Esophagus muscularis mucosa (tissue), 4 donors: ENCODE measurements around the gene ADAMTS2. TPM values are rescaled to one million over a fixed set of nuclear protein-coding genes. Genes with fewer than 3 reads are reported as not detected.

Experiments
- DNase-seq: peaks from one replicate; pipeline ENCODE4 v3.0.0-alpha.2; 2017; ENCODE audit errors: extremely low spot score
- H3K27ac ChIP-seq, 4 donors: fragments of 200-600 bp; sonication (generic); replicated peaks in 1 of 4; 1 replicate in 3 of 4; 2 replicates in 1 of 4; pipeline ENCODE4 v1.5.1; 2016 to 2019; ENCODE audit warnings: mild to moderate bottlenecking in 1 of 4
- H3K27me3 ChIP-seq, 4 donors: fragments of 200-600 bp; sonication (generic); one replicate each; pipeline versions ENCODE4 v1.5.1 to v1.6.0; 2016 to 2019
- H3K36me3 ChIP-seq, 4 donors: fragments of 200-600 bp; sonication (generic); one replicate each; pipeline ENCODE4 v1.5.1; 2016 to 2019
- H3K4me1 ChIP-seq, 4 donors: fragments of 200-600 bp; sonication (generic); one replicate each; pipeline ENCODE4 v1.5.1; 2016 to 2019
- H3K4me3 ChIP-seq, 4 donors: fragments of 200-600 bp; sonication (generic); 1 replicate in 2 of 4; 2 replicates in 2 of 4; pipeline ENCODE4 v1.5.1; 2016 to 2019; ENCODE audit warnings: mild to moderate bottlenecking in 4 of 4, moderate library complexity in 1 of 4
- H3K9me3 ChIP-seq, 4 donors: fragments of 200-600 bp; sonication (generic); 1 replicate in 3 of 4; 2 replicates in 1 of 4; pipeline ENCODE4 v1.5.1; 2016 to 2019
- EP300 ChIP-seq: sonication (generic); formaldehyde crosslinking; IDR thresholded peaks from one replicate; pipeline ENCODE4 v1.6.1; 2017; ENCODE audit warnings: antibody characterized with exemption
- POLR2A ChIP-seq: fragments of 450-650 bp; IDR thresholded peaks from one replicate; pipeline ENCODE4 v1.6.1; 2017; ENCODE audit warnings: antibody characterized with exemption, moderate library complexity, mild to moderate bottlenecking, low read depth
- POLR2AphosphoS5 ChIP-seq, 2 donors: sonication (generic); formaldehyde crosslinking; IDR thresholded peaks; one replicate each; pipeline ENCODE4 v1.6.1; 2017; ENCODE audit warnings: antibody characterized with exemption in 2 of 2
- WGBS: methylation state at CpG from one replicate; pipeline ENCODE4 v1.1.5; 2018; 5-methylcytosine and 5-hydroxymethylcytosine counted together
- intact Hi-C: fragments of 100-400 bp; cut with DNase I; formaldehyde crosslinking; loops from one replicate; pipeline ENCODE4 v1.15.1; 2023
- total RNA-seq, 4 donors: library from RNA; depleted of rRNA; stranded (reverse); fragments of >200 nt; gene quantifications; one replicate each; pipeline versions ENCODE4 v1.1.0 to v1.2.1, GENCODE V29; 2016
- TF ChIP-seq, protein P1 (sequence below), 3 experiments: fragments of 200-600 bp in 2 of 3; fragments of 450-650 bp in 1 of 3; sonication (generic) in 2 of 3; IDR thresholded peaks; one replicate each; pipeline ENCODE4 v1.5.1; 2017 to 2019; ENCODE audit warnings: antibody characterized with exemption in 3 of 3, mild to moderate bottlenecking in 2 of 3, moderate library complexity in 1 of 3

ADAMTS2 gene
- total RNA-seq, 4 donors from 2014 or later = 17.8 to 31.8 (median 21.4) TPM

DNA sequence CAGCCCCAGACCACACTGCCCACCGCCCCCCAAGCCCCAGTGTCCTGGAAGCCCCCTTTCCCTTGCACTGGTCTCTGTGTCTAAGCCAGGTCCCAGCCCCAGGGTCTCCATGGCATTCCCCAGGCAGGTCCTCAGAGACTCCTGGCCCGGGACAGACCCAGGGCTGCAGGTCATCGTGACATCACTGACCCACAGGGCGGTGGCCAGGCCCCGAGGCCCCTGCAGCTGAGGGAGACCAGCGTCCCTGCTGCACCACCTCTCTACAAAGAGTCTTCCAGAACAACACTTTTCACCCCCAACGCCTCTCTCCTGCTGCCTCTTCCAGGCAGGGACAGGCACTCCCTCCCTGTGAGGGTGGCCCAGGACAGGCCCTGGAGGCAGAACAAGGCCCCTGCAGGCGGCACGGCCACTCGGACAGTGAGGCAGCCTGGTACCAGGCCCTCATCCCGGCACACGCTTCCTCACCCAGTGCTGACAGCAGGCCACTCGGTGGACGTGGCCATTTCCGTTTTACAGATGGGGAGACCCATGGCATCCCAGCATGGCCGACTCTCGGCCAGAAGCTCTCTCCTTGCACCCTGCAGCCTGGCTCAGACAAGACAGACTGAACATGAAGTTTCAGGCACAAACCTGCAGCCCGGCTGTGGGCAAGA is 136.4 kb downstream of the ADAMTS2 start:
- Histone ChIP-seq H3K27me3 (peaks cover 0 to 3% (median 0%) of the 10 kb centered on the region in 4 donors), H3K4me3 (no peak overlapping the region), H3K9me3 (no peaks in the 10 kb centered on the region), H3K36me3 (no peaks in the 10 kb centered on the region), H3K27ac (no peak overlapping the region), H3K4me1 (no peaks in the 10 kb centered on the region)
- DNase-seq = no peak
- TF ChIP-seq EP300 = no peak
- TF ChIP-seq, protein P1, sequence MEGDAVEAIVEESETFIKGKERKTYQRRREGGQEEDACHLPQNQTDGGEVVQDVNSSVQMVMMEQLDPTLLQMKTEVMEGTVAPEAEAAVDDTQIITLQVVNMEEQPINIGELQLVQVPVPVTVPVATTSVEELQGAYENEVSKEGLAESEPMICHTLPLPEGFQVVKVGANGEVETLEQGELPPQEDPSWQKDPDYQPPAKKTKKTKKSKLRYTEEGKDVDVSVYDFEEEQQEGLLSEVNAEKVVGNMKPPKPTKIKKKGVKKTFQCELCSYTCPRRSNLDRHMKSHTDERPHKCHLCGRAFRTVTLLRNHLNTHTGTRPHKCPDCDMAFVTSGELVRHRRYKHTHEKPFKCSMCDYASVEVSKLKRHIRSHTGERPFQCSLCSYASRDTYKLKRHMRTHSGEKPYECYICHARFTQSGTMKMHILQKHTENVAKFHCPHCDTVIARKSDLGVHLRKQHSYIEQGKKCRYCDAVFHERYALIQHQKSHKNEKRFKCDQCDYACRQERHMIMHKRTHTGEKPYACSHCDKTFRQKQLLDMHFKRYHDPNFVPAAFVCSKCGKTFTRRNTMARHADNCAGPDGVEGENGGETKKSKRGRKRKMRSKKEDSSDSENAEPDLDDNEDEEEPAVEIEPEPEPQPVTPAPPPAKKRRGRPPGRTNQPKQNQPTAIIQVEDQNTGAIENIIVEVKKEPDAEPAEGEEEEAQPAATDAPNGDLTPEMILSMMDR (IDR thresholded peaks at IDR 0.05) = no peak
- TF ChIP-seq POLR2A = no peak
- no peak for TF ChIP-seq POLR2AphosphoS5 (IDR thresholded peaks at IDR 0.05)
- intact Hi-C loops = no loop called here
- 90% methylated on average over 18 of the region's 18 CpGs for WGBS

DNA sequence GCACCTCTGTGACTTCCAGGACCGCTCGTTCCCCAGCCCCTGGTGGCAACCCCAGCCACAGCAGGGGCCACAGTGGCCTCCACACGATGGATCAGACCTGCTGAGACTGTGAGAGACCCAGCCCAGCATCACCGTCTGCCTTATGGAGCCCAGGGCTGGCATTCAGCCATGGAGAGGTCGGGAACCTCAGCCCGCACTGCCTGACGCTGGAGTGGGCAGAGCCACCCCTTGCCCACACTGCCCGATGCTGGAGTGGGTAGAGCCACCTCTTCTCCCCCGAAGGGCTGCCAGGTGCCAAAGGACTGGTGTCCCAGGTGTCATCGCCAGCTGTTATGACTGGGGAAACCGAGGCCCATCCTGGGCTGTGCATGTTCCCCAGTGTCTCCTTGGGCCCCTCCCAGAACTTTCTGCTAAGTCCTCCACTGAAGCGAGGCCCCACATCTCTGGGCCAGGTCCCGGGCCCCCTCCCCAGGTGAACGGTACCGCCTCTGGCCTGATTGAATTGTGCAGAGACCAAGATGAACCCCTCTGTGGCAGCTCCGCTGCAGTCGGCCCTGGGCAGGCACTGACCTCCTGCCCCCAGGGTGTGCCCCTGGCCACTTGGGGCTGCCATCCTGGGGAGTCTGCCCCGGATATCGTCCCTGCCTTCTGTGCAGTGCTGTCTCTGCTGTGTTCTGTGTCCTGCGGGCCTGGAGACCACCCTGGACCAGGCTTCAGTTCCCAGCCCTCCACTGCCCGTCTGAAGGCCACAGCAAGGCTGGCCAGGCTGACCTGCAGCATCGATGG is 137.1 kb downstream of the ADAMTS2 start:
- DNase-seq = no peak
- H3K27ac ChIP-seq = no peak overlapping the region
- intact Hi-C loops = no loop called here
- H3K4me3 ChIP-seq = no peak overlapping the region
- H3K27me3 ChIP-seq = peaks cover 0 to 3% (median 0%) of the 10 kb centered on the region in 4 donors
- H3K9me3 ChIP-seq = no peaks in the 10 kb centered on the region
- 92% methylated on average over 10 of the region's 22 CpGs for WGBS
- H3K4me1 ChIP-seq = no peaks in the 10 kb centered on the region
- TF ChIP-seq, protein P1 (IDR thresholded peaks at IDR 0.05) = no peak
- TF ChIP-seq EP300 (no peak), POLR2AphosphoS5 (IDR thresholded peaks at IDR 0.05) (no peak), POLR2A (no peak)
- H3K36me3 ChIP-seq = no peaks in the 10 kb centered on the region

DNA sequence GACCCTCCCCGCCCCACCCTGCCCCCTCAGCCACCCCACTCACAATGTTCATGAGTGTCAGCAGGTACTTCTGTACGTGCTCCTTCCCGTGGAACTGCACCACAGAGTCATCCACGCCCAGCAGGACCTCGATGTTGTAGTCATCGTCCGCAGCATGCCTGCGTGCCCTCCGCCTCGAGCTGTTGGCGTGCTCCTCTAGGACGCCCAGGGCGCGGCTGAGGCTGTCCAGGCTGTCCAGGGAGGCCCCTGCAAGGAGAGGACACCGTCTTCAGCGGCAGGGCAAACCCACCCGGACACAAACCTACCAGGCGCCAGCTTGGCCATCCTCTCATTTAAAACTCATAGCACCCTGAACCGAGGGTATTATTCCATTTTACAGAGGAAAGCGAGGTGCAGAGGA is 137.8 kb downstream of the ADAMTS2 start:
- TF ChIP-seq POLR2A = no peak
- TF ChIP-seq EP300 = no peak
- TF ChIP-seq POLR2AphosphoS5 (IDR thresholded peaks at IDR 0.05) = no peak
- TF ChIP-seq, protein P1 (IDR thresholded peaks at IDR 0.05) = no peak
- no peak overlapping the region for H3K4me3 ChIP-seq
- H3K9me3 ChIP-seq = no peaks in the 10 kb centered on the region
- 89% methylated on average over 8 of the region's 20 CpGs for WGBS
- no peaks in the 10 kb centered on the region for H3K36me3 ChIP-seq
- no peaks in the 10 kb centered on the region for H3K4me1 ChIP-seq
- DNase-seq = no peak
- intact Hi-C loops = no loop called here
- no peak overlapping the region for H3K27ac ChIP-seq
- peaks cover 0 to 3% (median 0%) of the 10 kb centered on the region in 4 donors for H3K27me3 ChIP-seq

DNA sequence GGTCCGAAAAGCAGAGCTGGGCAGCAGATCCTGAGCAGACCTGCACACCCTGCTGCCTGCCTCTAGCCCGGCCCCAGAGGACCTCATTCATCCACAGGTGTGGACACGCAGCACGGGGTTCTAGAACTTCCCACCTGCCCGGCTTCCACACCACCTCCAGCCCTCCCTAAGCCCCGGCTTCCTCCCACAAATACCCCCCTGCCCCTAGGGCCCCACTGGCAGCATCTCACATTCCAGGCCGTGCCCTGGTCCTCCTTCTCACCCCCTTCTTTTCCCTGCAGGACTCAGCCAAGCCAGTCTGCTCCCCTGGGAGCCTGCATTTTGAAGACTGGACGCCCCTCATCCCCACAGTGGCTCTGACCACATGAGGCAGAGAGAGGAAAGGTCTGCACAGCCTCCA is 138.9 kb downstream of the ADAMTS2 start:
- Histone ChIP-seq H3K27me3 (peaks cover 0 to 3% (median 0%) of the 10 kb centered on the region in 4 donors), H3K36me3 (no peaks in the 10 kb centered on the region), H3K9me3 (no peaks in the 10 kb centered on the region), H3K27ac (no peak overlapping the region), H3K4me1 (no peaks in the 10 kb centered on the region), H3K4me3 (no peak overlapping the region)
- intact Hi-C loops = no loop called here
- WGBS = 85% methylated on average over 8 of the region's 8 CpGs
- DNase-seq = no peak
- TF ChIP-seq, protein P1 (IDR thresholded peaks at IDR 0.05) = no peak
- no peak for TF ChIP-seq POLR2A
- no peak for TF ChIP-seq EP300
- no peak for TF ChIP-seq POLR2AphosphoS5 (IDR thresholded peaks at IDR 0.05)
